ENCODE results near the gene ANKRD61.
"Not testable (repeated sequence)": the region's sequence is repeated elsewhere in the genome, so short reads cannot be mapped to it uniquely, and the experiment has no call there.

The ANKRD61 gene

DNA sequence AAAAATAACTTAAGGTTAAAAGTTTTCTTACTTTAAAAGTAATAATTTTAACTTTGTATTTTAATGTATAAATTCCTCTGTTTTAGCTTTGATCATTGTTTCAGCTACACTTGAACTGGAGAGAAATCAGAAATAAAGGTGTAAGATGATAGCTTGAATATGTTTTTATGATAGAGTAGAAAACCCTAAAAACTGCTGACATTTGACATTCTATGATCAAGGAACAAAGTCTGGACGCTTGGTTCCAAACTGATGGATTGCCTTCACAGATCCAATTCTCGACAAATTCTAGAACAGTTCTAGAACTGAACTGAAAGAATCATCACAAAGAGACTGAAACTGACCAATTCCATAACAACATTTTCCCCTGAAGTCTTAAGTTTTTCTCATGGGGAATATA lies at the start of gene ANKRD61:
TSS of gene ANKRD61 (plus strand) at position 389 of the 400 bp plus-strand sequence. CDS start at position 389, 0 bp downstream.
- DNase-seq, result no peak

DNA sequence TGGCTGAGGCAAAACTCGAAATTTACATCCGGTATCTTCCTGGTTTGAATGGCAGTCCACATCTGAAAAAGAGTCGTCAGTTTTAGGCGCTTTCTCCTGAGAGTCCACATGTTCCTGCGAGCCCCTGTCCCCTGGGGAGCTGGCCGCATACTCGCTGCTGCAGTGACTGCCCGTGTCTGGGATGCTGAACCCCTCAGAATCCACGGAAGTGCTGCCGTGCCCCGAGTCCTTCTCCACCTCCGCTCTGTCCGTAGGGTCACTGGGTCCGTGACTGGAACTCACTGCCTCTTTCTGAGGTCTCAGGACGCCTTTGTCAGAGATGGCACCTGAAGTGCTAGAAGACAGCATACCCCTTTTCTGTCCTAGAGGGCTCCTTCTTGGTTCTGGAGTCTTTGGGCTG lies 44.1 kb upstream of the ANKRD61 start:
- DNase-seq, result not testable (repeated sequence)

DNA sequence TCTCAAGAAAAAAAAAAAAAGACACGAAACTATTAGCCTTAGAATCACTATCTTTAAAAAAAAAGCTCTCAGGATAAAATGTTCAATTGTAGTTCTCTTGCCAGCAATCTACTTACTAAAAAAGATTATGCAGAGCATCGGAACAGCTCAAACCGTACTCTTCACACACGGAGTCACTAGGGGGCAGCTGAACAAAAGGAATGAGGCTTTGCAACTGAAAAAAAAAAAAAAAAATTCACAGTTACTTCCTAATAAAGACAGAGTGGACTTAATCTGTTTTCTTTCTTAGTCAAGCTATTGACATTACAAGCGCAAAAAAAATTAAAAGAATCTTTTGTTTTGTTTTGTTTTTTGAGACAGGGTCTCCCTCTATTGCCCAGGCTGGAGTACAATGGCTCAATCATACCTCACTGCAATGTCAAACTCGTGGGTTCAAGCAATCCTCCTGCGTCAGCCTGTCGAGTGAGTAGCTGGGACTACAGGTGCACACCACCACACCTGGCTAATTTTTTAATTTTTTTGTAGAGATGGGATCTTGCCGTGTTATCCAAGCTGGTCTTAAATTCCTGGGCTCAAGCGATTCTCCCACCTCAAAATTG lies 33.9 kb upstream of the ANKRD61 start:
- peak; percentile 79 to 83 (median 80) for DNase-seq

DNA sequence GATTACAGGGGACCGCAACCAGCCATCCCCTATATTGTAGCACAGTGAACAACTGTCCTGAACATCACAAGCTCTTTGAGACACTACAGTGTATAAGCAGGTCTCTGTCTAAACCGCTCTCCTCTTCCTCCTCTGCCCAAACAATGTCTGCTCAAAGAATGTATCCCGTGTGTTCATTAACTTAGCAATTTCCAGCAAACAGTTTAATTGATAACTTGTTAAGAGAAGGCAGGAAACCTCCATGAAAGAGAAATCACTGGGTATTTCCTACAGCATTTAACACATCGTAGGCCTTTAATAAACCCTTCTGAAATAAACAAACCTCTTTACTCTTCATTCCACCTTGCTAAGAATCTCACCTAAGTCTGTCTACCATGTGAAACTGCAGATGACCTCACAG lies 23.8 kb upstream of the ANKRD61 start:
- no peak for DNase-seq

DNA sequence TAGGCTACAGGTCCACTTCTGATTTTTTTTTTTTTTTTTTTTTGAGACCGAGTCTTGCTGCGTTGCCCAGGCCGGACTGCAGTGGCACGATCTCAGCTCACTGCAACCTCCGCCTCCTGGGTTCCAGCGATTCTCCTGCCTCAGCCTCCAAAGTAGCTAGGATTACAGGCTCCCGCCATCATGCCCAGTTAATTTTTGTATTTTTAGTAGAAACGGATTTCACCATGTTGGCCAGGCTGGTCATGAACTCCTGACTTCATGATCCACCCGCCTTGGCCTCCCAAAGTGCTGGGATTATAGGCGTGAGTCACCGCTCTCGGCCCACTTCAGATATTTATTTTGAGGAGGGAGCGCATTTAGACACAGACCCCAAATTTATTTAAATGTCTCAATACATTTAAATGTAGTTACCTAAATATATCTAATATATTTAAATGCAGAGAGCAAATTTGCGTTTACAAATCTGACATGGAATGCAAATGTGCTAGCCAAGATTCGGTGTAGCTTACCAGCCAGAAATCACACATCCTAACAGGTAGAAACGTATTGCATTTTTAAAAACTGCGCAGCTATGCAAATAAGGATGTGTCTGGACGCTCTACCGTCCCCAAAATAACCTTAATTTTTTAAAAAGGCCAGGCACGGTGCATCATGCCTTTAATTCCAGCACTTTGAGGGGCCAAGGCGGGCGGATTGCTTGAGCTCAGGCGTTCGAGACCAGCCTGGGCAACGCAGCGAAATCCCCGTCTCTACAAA lies 23.2 kb upstream of the ANKRD61 start:
- DNase-seq, result not testable (repeated sequence)

DNA sequence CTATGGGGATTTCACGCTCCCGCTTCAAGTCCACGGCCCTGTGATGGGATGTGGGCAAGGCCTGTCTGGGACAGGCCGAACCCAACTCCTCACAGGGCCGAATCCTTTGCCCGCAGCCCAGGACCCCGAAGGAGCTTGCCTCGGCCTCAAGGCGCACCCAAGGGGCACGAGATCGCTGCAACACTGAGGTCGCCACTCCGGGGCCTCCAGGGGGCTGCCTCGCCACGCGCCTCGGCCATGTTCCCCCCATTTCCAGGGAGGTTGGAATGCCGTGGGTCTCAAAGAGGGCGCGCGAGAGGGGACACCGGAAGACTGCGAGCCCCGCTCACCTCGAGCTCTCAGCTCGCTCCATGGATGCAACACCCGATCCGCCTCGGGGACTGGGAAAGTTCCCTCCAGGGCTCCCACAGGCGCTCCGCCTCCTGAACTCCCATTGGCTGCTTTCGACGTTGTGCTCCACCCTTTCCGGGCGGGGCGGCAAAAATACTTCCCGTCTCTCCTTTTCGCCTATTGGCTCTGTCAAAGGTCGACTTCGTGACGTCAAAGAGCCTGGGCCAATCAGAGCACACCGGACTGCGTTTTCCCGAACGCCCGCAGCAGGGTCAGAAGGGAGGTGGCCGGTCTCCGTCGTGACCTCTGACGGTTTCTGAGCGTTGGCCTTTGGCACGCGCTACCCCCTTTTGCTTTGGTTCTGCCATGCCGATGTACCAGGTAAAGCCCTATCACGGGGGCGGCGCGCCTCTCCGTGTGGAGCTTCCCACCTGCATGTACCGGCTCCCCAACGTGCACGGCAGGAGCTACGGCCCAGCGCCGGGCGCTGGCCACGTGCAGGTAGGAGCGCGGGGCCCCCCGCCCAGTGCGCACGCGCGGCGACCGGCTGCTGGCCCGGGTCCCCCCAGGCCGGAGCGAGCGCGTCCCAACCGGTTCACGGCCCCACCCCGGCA lies 22.2 kb upstream of the ANKRD61 start, which contains the start of the genes AIMP2 and PMS2:
TSS of gene AIMP2 (plus strand) at position 605 of the 944 bp plus-strand sequence. CDS start at position 697, 92 bp downstream.
TSS of gene PMS2 (minus strand) at position 382 of the 944 bp plus-strand sequence. CDS start at position 352, 30 bp downstream.
- peak; percentile 98 to 100 (median 99) for DNase-seq

DNA sequence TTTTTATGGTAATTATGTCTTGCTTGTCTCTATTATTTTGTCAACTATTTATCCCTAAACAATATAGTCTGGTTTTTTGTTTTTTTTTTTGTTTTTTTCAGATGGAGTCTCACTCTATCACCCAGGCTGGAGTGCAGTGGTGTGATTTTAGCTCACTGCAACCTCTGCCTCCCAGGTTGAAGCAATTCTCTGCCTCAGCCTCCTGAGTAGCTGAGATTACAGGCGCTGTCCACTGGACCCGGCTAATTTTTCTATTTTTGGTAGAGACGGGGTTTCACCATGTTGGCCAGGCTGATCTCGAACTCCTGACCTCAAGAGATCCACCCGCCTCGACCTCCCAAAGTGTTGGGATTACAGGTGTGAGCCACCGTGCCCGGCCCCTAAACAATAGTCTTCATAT lies 20.8 kb upstream of the ANKRD61 start:
- not testable (repeated sequence) for DNase-seq

DNA sequence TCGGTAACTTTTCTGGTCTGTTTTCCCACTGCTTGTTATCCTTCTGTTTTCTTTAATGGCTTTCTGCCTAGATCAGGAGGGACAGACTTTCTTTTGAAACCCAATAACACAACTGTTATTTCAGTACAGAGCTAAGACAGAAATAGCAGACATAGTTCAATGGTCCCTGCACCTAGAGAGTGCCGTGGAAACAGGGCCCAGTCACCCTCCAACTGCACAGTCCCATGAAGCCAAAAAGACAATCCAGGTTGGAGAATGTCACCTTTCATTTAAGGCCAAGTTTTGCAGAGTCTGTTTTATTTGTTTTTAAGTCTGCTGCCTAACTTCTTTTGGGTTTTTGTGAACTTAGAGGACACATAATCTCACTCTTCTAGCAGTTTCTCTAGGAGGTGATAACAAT lies 19.6 kb upstream of the ANKRD61 start:
- DNase-seq, result no peak

DNA sequence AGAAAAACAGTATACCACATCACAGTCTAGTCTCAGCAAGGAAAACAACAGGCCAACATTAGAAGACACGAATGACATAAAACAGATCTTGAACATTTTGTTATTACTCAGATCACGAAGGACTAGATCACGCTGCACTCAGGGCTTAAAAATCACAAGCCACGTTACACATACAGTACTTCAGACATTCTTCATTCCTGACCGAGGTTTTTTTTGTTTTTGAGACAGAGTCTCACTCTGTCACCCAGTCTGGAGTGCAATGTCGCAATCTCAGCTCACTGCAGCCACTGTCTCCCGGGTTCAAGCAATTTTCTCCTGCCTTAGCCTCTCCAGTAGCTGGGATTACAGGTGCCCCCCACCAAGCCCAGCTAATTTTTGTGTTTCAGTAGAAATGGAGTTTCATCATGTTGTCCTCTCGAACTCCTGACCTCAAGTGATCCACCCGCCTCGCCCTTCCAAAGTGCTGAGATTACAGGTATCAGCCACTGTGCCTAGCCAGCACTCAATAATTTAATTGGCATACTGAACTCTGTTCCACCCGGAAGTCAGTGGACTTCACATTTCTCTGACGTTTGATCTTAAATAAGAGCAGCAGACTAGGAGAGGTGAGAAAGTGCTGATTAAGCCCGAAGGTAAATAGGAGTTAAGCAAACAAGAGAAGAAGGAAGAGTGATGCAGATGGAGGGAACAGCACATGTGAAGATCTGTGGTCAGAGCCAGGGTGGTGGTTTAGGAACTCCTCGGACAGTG lies 18.6 kb upstream of the ANKRD61 start:
- no peak for DNase-seq

DNA sequence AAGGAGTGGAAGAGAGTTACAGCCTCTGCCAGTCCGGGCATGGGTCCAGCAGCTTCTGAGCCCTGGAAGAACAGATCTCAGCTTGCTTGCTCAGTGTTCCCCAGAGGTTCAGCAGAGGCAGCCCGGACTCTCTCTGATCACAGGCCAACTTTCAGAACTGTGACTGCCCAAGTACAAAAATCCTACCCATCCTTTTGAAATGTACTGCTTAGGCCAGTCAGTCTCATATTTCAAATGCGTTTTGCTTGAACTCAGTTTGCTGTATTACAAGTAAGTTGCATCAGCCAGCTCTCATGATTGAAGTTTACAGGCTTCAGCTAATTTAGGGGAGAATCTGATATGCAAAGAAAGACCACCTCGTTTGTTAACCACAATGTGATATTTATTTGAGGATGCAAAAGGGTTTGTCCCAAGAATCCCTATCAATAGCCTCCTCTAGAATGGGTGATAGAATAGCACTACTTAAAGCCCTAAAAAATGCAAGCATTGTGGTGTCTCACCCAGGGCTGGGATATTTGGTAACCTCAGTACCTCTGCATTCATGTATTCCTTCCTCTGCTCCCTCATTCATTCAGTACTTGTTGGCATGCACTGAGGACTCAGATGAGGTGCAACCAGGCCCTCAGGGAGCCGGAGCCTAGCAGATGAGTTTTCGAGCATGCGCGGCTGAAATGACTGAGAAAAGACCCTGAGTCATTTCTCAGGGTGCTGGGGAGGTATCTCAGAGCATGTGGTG lies 15.1 kb upstream of the ANKRD61 start:
- no peak for DNase-seq

DNA sequence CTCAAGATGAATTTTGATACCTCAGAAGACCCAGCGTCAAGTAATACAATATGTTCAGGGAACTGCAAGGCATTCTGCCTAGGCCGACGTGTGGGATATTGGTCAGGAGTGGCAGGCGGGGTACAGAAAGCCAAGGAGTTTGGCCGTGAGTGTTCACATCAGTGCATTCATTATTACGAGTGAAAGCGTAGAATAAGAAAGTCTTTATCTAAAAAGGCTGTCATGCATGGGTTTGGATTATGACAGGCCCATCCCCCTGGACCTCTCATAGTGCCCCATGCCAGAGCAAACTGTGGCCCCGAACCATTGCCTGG lies 14.6 kb upstream of the ANKRD61 start:
- DNase-seq, result no peak

DNA sequence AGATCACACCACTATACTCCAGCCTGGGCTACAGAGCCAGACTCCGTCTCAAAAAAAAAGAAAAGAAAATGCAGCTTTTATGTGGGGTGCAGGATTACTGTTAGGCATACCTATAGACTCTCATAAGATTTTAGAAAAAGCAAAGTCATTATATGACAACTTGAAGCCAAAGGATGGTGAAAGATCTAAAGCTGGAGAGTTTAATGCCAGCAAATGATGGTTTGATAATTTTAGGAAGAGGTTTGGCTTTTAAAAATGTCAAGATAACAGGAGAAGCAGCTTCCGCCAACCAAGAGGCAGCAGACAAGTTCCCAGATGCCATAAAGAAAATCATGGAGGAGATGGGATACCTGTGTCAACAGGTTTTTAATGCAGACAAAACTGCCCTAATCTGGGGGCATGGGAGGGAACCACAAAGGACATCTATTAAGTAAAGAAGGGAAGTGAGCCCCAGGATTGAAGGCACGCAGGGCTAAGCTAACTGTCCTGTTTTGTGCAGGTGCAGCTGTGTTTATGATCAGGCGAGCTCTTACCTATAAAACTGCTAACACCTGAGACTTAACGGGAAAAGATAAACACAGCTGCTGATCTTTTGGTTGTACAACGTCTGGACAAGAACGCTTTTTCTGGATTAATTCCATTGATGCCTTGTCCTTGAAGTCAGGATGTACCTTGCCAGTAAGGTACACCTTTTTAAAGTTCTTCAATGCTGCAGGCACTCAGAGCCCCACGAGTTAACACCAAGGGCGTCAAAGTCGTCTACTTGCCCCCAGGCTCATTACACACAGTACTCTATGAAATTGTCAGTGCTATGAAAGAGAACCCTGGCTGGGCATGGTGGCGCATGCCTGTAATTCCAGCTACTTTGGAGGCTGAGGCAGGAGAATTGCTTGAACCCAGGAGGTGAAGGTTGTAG lies 10.5 kb upstream of the ANKRD61 start:
- no peak for DNase-seq

DNA sequence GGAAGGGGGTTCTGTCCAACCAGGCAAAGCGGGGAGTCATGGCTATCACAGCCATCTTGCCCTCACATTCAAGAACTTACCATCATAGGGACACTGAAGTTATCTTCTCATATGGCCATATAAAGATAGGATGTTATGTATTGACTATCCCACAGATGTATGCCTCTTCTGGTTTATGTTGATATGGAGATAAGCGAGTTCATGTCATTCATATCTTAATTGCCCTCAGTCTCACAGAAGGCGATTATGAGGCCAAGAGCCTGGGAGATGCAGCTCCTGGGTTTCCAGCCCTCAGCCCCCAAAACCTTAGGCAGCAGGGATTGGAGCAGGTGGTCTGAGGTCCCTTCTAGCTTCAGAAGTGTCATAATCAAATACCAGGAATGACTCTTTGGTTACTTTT lies 8.5 kb upstream of the ANKRD61 start:
- no peak for DNase-seq

DNA sequence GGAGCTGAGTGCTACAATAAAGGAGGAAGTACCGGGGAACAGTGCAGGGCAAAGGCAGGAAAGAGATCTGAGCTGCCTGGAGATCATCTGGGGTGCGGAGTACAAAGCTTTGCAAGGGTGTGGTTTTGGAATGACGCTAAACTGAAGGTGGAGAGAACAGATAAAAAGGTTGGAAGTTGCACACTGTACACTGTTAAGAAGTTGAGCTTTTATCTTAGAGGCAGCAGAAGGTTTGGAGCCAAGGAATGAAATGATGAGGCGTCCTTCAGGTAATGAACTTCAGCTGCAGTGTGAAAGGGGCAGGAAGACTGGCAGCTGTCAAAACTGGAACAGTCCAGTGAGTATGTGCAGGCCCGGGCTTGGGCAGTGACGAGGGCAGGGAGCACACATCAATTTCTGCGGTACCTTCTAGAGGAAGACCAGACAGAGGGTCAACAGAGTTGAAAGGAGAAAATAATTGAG lies 7.2 kb upstream of the ANKRD61 start:
- peak in 1 of 3 donors; percentile 16 for DNase-seq

DNA sequence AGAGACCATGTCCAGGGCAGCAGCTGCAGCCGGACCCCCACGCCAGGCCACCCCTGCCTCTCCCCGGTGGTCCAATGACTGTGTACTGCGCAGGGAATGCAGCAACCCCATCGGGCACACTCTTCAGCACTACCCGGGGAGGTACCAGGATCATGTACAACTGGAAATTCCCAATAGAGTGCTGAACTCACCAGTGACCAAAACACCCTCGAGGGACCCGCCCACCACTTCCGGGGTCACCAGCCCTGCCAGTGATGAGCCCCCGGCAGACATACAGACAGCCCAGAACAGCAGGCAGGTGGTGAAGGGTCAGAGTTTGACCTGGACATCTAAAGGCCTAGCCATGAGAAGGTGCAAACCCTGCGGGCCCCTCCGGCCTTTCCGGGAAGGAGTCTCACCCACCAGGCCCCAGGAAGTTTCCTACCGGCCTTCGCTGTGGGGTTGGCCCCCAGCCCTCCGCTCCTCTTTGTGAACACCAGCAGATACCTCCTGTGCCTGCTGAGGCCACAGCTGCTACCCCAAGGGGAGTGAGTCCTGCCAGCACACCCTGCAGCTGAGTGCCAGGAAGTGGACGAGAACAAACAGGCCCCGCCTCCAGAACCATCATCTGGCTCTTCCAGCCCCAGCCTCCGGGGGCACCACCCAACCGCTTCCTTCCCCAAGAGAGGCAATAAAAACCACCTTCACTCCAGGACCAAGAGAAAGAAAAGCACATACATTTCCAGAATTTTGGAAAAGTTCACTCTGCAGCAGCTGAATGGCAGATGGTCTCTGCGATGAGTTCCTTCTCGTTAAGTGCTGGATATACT lies 5.0 kb upstream of the ANKRD61 start:
- DNase-seq, result peak; percentile 89 to 94 (median 92)

DNA sequence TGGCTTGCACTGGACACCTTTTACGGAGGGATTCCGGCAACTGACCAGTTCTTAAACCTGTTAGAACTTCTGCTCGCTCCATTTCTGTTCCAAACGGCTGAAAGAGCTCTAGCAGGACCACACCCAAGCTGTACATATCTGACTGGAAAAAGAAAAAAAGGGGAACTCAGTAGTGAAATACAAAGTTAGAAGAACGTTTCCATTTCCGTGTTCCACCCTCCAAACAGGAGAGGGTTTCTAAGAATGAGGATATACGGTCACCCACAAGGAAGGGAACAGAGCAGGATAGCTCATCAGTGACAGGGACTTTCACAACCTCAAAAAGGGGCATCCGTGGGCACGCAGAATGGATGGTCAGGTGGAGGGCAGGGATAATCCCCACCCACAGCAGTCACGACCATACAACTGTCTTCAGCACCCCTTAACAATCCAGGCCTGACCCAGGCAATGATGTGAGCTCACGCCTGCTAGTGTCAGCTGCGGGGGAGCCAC lies 4.3 kb upstream of the ANKRD61 start:
- DNase-seq, result peak; percentile 86 to 94 (median 91)

DNA sequence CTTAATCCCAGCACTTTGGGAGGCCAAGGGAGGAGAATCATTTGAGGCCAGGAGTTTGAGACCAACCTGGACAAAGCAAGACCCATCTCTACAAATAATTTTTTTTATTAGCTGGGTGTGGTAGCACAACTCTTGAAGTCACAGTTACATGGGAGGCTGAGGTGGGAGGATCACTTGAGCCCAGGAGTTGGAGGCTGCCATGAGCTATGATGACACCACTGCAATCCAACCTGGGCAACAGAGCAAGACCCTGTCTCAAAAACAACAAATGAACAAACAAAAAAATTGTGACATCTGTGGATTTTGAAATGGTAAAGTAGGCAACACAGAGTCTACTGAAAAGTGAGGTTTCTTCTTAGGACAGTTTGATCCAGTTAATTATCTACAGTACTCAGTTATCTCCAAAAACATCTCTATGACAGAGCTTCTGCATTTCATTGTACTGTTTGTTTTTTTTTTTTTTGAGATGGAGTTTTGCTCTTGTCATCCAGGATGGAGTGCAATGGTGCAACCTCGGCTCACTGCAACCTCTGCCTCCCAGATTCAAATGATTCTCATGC lies 3.3 kb upstream of the ANKRD61 start:
- no peak for DNase-seq

DNA sequence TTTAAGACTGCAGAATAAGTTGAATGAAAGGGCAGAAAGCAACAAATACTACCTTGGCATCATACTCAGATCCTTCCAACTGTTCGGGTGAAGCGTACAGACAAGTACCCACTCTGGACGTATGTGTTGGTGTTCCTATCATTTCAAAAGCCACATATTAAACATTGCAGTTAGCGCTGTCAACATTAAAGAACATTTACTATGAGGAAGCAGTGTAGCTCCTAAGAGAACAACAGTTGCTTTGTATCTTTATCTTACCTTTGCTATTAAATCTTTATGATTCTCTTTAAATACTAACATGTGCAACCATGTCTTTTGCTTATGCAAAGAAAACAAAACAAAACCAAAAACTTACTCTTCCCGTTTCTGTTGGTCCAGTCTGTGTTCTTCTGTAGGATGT lies 2.6 kb upstream of the ANKRD61 start:
- no peak for DNase-seq

DNA sequence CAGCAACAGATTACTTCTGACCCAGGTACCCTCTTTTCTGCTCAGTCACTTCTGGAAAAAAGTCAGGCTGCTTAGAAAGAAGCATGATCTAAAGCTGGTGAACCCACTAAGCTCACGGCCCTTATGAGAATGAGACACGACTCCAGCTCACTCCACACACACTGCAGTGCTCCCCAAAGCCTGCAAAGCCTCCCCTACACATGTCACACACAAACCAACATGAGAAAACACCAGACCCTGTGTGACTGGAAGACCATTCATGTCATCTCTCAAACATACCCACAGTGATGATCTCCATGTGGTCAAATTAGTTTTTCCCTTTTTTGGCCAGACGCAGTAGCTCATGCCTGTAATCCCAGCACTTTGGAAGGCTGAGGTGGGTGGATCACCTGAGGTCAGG lies 391 bp downstream of the ANKRD61 start:
- DNase-seq, result no peak
